GM08714 (cell line): ENCODE data around the gene SYNE3.

Experiments used
- H3K4me3 ChIP-seq: fragments of 200-500 bp; sonication (Bioruptor generic); 2 replicates; pipeline ENCODE4 v1.5.1; 2014; ENCODE audit warnings: mild to moderate bottlenecking, low read length, inconsistent platforms
- ZNF274 ChIP-seq: IDR thresholded peaks from 2 replicates; pipeline ENCODE4 v1.6.1; 2012; ENCODE audit warnings: mild to moderate bottlenecking, low read depth, low read length

SYNE3 gene

GRCh38 chr14:95488376-95489213 is 27.9 kb downstream of the SYNE3 start:
- no peak overlapping the region for H3K4me3 ChIP-seq
- no peak for TF ChIP-seq ZNF274

- TF ChIP-seq ZNF274: no peak
- no peak overlapping the region for H3K4me3 ChIP-seq
These were observed 28.8 kb downstream of the SYNE3 start for GRCh38 chr14:95487669-95488084.

- TF ChIP-seq ZNF274: no peak
- H3K4me3 ChIP-seq: no peak overlapping the region
These were observed 29.4 kb downstream of the SYNE3 start for GRCh38 chr14:95486875-95487668.

GRCh38 chr14:95485222-95485819 is 31.1 kb downstream of the SYNE3 start:
- no peak overlapping the region for H3K4me3 ChIP-seq
- no peak for TF ChIP-seq ZNF274

- TF ChIP-seq ZNF274: no peak
- no peak overlapping the region for H3K4me3 ChIP-seq
These were observed 32.2 kb downstream of the SYNE3 start for GRCh38 chr14:95484296-95484695.

GRCh38 chr14:95483309-95484165 is 32.9 kb downstream of the SYNE3 start:
- TF ChIP-seq ZNF274: no peak
- no peak overlapping the region for H3K4me3 ChIP-seq

- no peak for TF ChIP-seq ZNF274
These were observed 33.7 kb downstream of the SYNE3 start for GRCh38 chr14:95482627-95483308.

GRCh38 chr14:95481391-95482022 is 34.9 kb downstream of the SYNE3 start:
- H3K4me3 ChIP-seq: no peak overlapping the region
- TF ChIP-seq ZNF274: no peak

More at GRCh38 chr14:95482627-95483308, 33.7 kb downstream of the SYNE3 start:
- no peak overlapping the region for H3K4me3 ChIP-seq

GRCh38 chr14:95480887-95481226 is 35.6 kb downstream of the SYNE3 start:
- H3K4me3 ChIP-seq: no peak overlapping the region

GRCh38 chr14:95480109-95480886 is 36.2 kb downstream of the SYNE3 start:
- no peak for TF ChIP-seq ZNF274
- H3K4me3 ChIP-seq: no peak overlapping the region

More at GRCh38 chr14:95480887-95481226, 35.6 kb downstream of the SYNE3 start:
- no peak for TF ChIP-seq ZNF274

- TF ChIP-seq ZNF274: no peak
These were observed 37.0 kb downstream of the SYNE3 start for GRCh38 chr14:95479494-95479893.

GRCh38 chr14:95478818-95479217 is 37.6 kb downstream of the SYNE3 start:
- H3K4me3 ChIP-seq: no peak overlapping the region
- no peak for TF ChIP-seq ZNF274

More at GRCh38 chr14:95479494-95479893, 37.0 kb downstream of the SYNE3 start:
- no peak overlapping the region for H3K4me3 ChIP-seq
